ENCODE measurements around the gene SDHAF1. TPM values are rescaled to one million over a fixed set of nuclear protein-coding genes. Genes with fewer than 3 reads are reported as not detected.
A peak's percentile ranks its signal among the peaks of the same experiment; 100 is the strongest.

The SDHAF1 gene
- total RNA-seq, 4 donors from 2014 or later, result 17.6 to 40.1 (median 29.6) TPM

GRCh38 chr19:35958660-35959039 is 36.3 kb upstream of the SDHAF1 start:
- H3K27me3 ChIP-seq, result peaks cover 0 to 72% (median 7%) of the 10 kb centered on the region in 4 donors
- WGBS, 2 donors, result 29 to 36% methylated on average over 10 to 12 of the region's 15 CpGs
- H3K27ac ChIP-seq, result no peak overlapping the region

GRCh38 chr19:35959040-35959967 is 35.7 kb upstream of the SDHAF1 start:
- WGBS, 2 donors, result 36% methylated on average over 14 of the region's 97 CpGs; no CpG with 5 or more reads in 1 of the 2 donors
- Histone ChIP-seq H3K9me3 (no peaks in the 10 kb centered on the region), H3K27me3 (peaks cover 0 to 73% (median 7%) of the 10 kb centered on the region in 4 donors), H3K36me3 (no peaks in the 10 kb centered on the region), H3K27ac (no peak overlapping the region), H3K4me1 (peaks cover 9 to 14% (median 11%) of the 10 kb centered on the region in 3 donors), H3K4me3 (peak overlapping the region in 3 of 4 donors; percentile 6 to 54 (median 33))
- no peak for DNase-seq
- intact Hi-C loops (cut with DNase I), result no loop called here
- TF ChIP-seq CTCF (IDR thresholded peaks at IDR 0.05), result peak; percentile 15 to 47 (median 36)
- TF ChIP-seq POLR2A (IDR thresholded peaks at IDR 0.05), result no peak

More at GRCh38 chr19:35958660-35959039, 36.3 kb upstream of the SDHAF1 start:
- Histone ChIP-seq H3K4me3 (peak overlapping the region in 2 of 4 donors; percentile 33 to 54), H3K4me1 (peaks cover 9 to 17% (median 11%) of the 10 kb centered on the region in 3 donors), H3K36me3 (no peaks in the 10 kb centered on the region), H3K9me3 (no peaks in the 10 kb centered on the region)
- intact Hi-C loops (cut with DNase I), result no loop called here
- DNase-seq, result no peak
- TF ChIP-seq POLR2A (IDR thresholded peaks at IDR 0.05) (no peak), CTCF (IDR thresholded peaks at IDR 0.05) (no peak)

DNA sequence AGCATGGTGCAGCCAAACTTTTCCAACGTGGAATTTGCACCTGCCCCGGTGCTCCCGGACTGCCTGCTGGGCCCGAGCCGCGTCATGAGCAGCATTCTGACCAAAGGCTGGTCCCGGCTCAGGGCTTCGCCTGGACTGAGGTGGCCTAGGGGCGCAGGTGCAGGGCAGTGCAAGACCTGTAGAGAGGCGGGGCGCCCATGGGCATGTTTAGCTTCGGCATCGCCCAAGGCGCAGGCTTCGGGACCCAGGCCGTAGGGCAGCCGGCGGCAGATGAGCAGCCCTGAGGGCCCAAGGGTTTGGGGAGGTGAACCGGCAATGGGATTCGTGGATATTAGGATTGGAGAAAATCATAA is 35.0 kb upstream of the SDHAF1 start:
- intact Hi-C loops (cut with DNase I), result no loop called here

GRCh38 chr19:35960432-35960972 is 34.5 kb upstream of the SDHAF1 start:
- no peak for DNase-seq
- no peak overlapping the region for H3K27ac ChIP-seq
- H3K4me1 ChIP-seq, result peaks cover 9 to 14% (median 11%) of the 10 kb centered on the region in 3 donors
- H3K4me3 ChIP-seq, result no peak overlapping the region
- TF ChIP-seq POLR2A (IDR thresholded peaks at IDR 0.05) (no peak), CTCF (IDR thresholded peaks at IDR 0.05) (no peak)
- 73 to 76% methylated on average over 5 to 7 of the region's 7 CpGs for WGBS, 2 donors
- H3K36me3 ChIP-seq, result no peaks in the 10 kb centered on the region
- H3K9me3 ChIP-seq, result no peaks in the 10 kb centered on the region
- intact Hi-C loops (cut with DNase I), result no loop called here
- H3K27me3 ChIP-seq, result peaks cover 0 to 84% (median 7%) of the 10 kb centered on the region in 4 donors

More for the DNA sequence above, 35.0 kb upstream of the SDHAF1 start:
- Histone ChIP-seq H3K4me1 (peaks cover 9 to 14% (median 11%) of the 10 kb centered on the region in 3 donors), H3K4me3 (peak overlapping the region in 2 of 4 donors; percentile 33 to 54), H3K36me3 (no peaks in the 10 kb centered on the region), H3K27me3 (peaks cover 0 to 80% (median 7%) of the 10 kb centered on the region in 4 donors), H3K9me3 (no peaks in the 10 kb centered on the region), H3K27ac (no peak overlapping the region)
- DNase-seq, result no peak
- TF ChIP-seq CTCF (IDR thresholded peaks at IDR 0.05) (no peak), POLR2A (IDR thresholded peaks at IDR 0.05) (no peak)
- 40% methylated on average over 11 of the region's 20 CpGs; no CpG with 5 or more reads in 1 of the 2 donors for WGBS, 2 donors

GRCh38 chr19:35963514-35963913 is 31.5 kb upstream of the SDHAF1 start:
- 9 to 10% methylated on average over 7 to 9 of the region's 9 CpGs for WGBS, 2 donors

More at GRCh38 chr19:35963514-35963913, 31.5 kb upstream of the SDHAF1 start:
- no peak for DNase-seq
- intact Hi-C loops (cut with DNase I), result no loop called here
- Histone ChIP-seq H3K27me3 (peaks cover 0 to 69% (median 7%) of the 10 kb centered on the region in 4 donors), H3K4me3 (no peak overlapping the region), H3K36me3 (no peaks in the 10 kb centered on the region), H3K4me1 (peaks cover 9 to 14% (median 11%) of the 10 kb centered on the region in 3 donors), H3K9me3 (no peaks in the 10 kb centered on the region), H3K27ac (no peak overlapping the region)
- no peak for TF ChIP-seq POLR2A (IDR thresholded peaks at IDR 0.05)
- no peak for TF ChIP-seq CTCF (IDR thresholded peaks at IDR 0.05)
